Measurements from ENCODE around the gene CPEB4. TPM values are rescaled to one million over a fixed set of nuclear protein-coding genes. Genes with fewer than 3 reads are reported as not detected.

The CPEB4 gene
- total and polyA plus RNA-seq, 9 of the 15 experiments (the other 6 are each of a cell fraction or from before 2014, with no cell fraction given): 7.4 to 21.3 (median 12.4) TPM

- no peak for TF ChIP-seq ZBTB2 (IDR thresholded peaks at IDR 0.05)
- TF ChIP-seq JUNB (CRISPR knock-in tag; conservative IDR thresholded peaks at IDR 0.05): no peak
- peak; percentile 78 for TF ChIP-seq PBX2 (CRISPR knock-in tag; IDR thresholded peaks at IDR 0.05; ENCODE audit: low read depth)
- TF ChIP-seq PBX2 (tag; conservative IDR thresholded peaks at IDR 0.05; ENCODE audit: low read depth): peak; percentile 86
These were observed 86.6 kb downstream of the CPEB4 start (continued) for GRCh38 chr5:173974688-173975239.

GRCh38 chr5:173981185-173981761, 93.1 kb downstream of the CPEB4 start:
- Histone ChIP-seq H3K27me3 (ENCODE audit: control insufficient read depth in 2 of 2, insufficient read depth in 2 of 2, low read length in 2 of 2) (peaks cover 0 to 19% of the 10 kb centered on the region in 2 experiments; a peak in 3 of 5 replicates), H3K9ac (ENCODE audit: insufficient read depth in 1 of 2, low read depth in 2 of 2, low read length in 2 of 2) (no peak overlapping the region), H3K79me2 (ENCODE audit: control insufficient read depth, insufficient read depth, low read length) (no peaks in the 10 kb centered on the region), H3K27ac (ENCODE audit: extremely low read depth, low read depth, low read length) (no peak overlapping the region), H3K9me1 (ENCODE audit: control insufficient read depth, insufficient read depth, low read length) (no peaks in the 10 kb centered on the region), H3K4me2 (ENCODE audit: insufficient read depth, low read length) (no peak overlapping the region), H3K4me3 (no peak overlapping the region), H3K36me3 (ENCODE audit: control insufficient read depth, insufficient read depth, low read length) (no peaks in the 10 kb centered on the region), H3K9me3 (replicated peaks; ENCODE audit: control insufficient read depth, insufficient read depth, low read depth, low read length) (no peaks in the 10 kb centered on the region), H3K4me1 (replicated peaks in 1 of 2; ENCODE audit: control insufficient read depth in 2 of 2, insufficient read depth in 2 of 2, low read length in 2 of 2) (no peaks in the 10 kb centered on the region), H2AFZ (ENCODE audit: low read depth, low read length) (no peak overlapping the region), H4K20me1 (replicated peaks; ENCODE audit: control insufficient read depth, insufficient read depth, low read length) (no peaks in the 10 kb centered on the region)
- no peak for DNase-seq (ENCODE audit: extremely low read depth in 1 of 4, low spot score in 3 of 4)
- intact Hi-C loops (cut with micrococcal nuclease) (no loop called here), in situ Hi-C loops (cut with MboI) (no loop called here)
- POLR2A ChIA-PET: interaction anchor here (0.7 kb wide), 2 partner anchors 80 to 397 kb away, joined by 3 read pairs; no protein-coding TSS in a partner anchor
- BruUV-seq (replicated peaks): no TSS peak
- WGBS (ENCODE audit: insufficient coverage, low coverage, missing lambda C conversion rate): 0% methylated on average over 5 of the region's 5 CpGs
- no peak for ATAC-seq
- CTCF ChIA-PET (ENCODE audit: low intra/inter-chr PET ratio): no interaction called here
- peak; percentile 11; the same call in 1 of the 2 replicates for TF ChIP-seq NFIC (IDR thresholded peaks at IDR 0.05)
- TF ChIP-seq ILF3 (IDR thresholded peaks at IDR 0.05; ENCODE audit: borderline replicate concordance): no peak
- TF ChIP-seq ZNF655 (CRISPR knock-in tag; IDR thresholded peaks at IDR 0.05): no peak
- peak; percentile 24; the same call in 1 of the 2 replicates for TF ChIP-seq RFX1 (IDR thresholded peaks at IDR 0.05)
- FAIRE-seq: no peak
